OCI-M2 (cell line): Measurements from ENCODE around the gene DNASE2B.

ENCODE experiments used
- DNase-seq: peaks from one replicate; lab custom pipeline; 2025; ENCODE audit not compliant: unreplicated experiment; lab: John Stamatoyannopoulos, UW

DNASE2B gene

GRCh38 chr1:84450910-84451309 lies 52.6 kb downstream of the DNASE2B start:
- no peak for DNase-seq

- DNase-seq = no peak
These were observed 54.2 kb downstream of the DNASE2B start for GRCh38 chr1:84452436-84452835.

- DNase-seq = no peak
These were observed 63.8 kb downstream of the DNASE2B start for GRCh38 chr1:84462118-84462517.
